Fibroblast of lung (primary cell): ENCODE results near the gene FRMD4A. TPM values are rescaled to one million over a fixed set of nuclear protein-coding genes. Genes with fewer than 3 reads are reported as not detected.

ENCODE experiments used
- DNase-seq, 2 donors: peaks; one replicate each; pipeline versions ENCODE4 v3.0.0 to v3.0.0-alpha.2; 2010; ENCODE audit warnings: low read depth in 2 of 2
- H2AFZ ChIP-seq: 2 replicates; pipeline ENCODE4 v1.5.1; 2012; ENCODE audit warnings: low read length, control low read depth, inconsistent platforms
- H3K27ac ChIP-seq: 2 replicates; pipeline ENCODE4 v1.5.1; 2011; ENCODE audit warnings: low read length, control low read depth; ENCODE audit not compliant: insufficient read depth
- H3K27me3 ChIP-seq: 2 replicates; pipeline ENCODE4 v1.5.1; 2011; ENCODE audit warnings: mild to moderate bottlenecking, low read length; ENCODE audit not compliant: control insufficient read depth, insufficient read depth
- H3K36me3 ChIP-seq: 2 replicates; pipeline ENCODE4 v1.5.1; 2011; ENCODE audit warnings: low read length; ENCODE audit not compliant: control insufficient read depth, insufficient read depth
- H3K4me1 ChIP-seq: 2 replicates; pipeline ENCODE4 v1.5.1; 2011; ENCODE audit warnings: low read length; ENCODE audit not compliant: control insufficient read depth, insufficient read depth; ENCODE audit errors: extremely low read depth
- H3K4me2 ChIP-seq: 2 replicates; pipeline ENCODE4 v1.5.1; 2011; ENCODE audit warnings: low read length, control low read depth; ENCODE audit not compliant: insufficient read depth; ENCODE audit errors: extremely low read depth
- H3K4me3 ChIP-seq, 4 experiments: fragments of 200-600 bp in 1 of 4; sonication (generic) in 1 of 4; replicated peaks in 1 of 4; 2 replicates each; pipeline ENCODE4 v1.5.1; 2011 to 2016; ENCODE audit warnings: low read length in 4 of 4, low read depth in 3 of 4, mild to moderate bottlenecking in 3 of 4, control low read depth in 2 of 4, inconsistent platforms in 1 of 4, mixed read lengths in 1 of 4; ENCODE audit not compliant: insufficient read depth in 1 of 4; ENCODE audit errors: control extremely low read depth in 1 of 4
- H3K79me2 ChIP-seq: 2 replicates; pipeline ENCODE4 v1.5.1; 2012; ENCODE audit warnings: mild to moderate bottlenecking, low read length, inconsistent platforms; ENCODE audit not compliant: control insufficient read depth, insufficient read depth
- H3K9ac ChIP-seq: 2 replicates; pipeline ENCODE4 v1.5.1; 2011; ENCODE audit warnings: mild to moderate bottlenecking, low read length, control low read depth; ENCODE audit not compliant: insufficient read depth
- H3K9me3 ChIP-seq: 2 replicates; pipeline ENCODE4 v1.5.1; 2012; ENCODE audit warnings: low read depth, low read length; ENCODE audit not compliant: control insufficient read depth, insufficient read depth
- H4K20me1 ChIP-seq: 2 replicates; pipeline ENCODE4 v1.5.1; 2011; ENCODE audit warnings: low read length; ENCODE audit not compliant: control insufficient read depth, insufficient read depth; ENCODE audit errors: extremely low read depth
- CTCF ChIP-seq, 2 donors: IDR thresholded peaks in 1 of 2; conservative IDR thresholded peaks in 1 of 2; 1 replicate in 1 of 2; 2 replicates in 1 of 2; pipeline ENCODE4 v1.5.1; 2011 to 2012; ENCODE audit warnings: low read length in 2 of 2, control low read depth in 1 of 2, inconsistent platforms in 1 of 2, low read depth in 1 of 2, mild to moderate bottlenecking in 1 of 2
- EZH2 ChIP-seq: IDR thresholded peaks from 2 replicates; pipeline ENCODE4 v1.5.1; 2012; ENCODE audit warnings: low read length, control low read depth, mild to moderate bottlenecking; ENCODE audit errors: missing control alignments
- polyA plus RNA-seq, 2 donors: library from polyadenylated mRNA; depleted of rRNA in 1 of 2; stranded (reverse) in 1 of 2; unstranded in 1 of 2; fragments of >200 nt; gene quantifications; 2 replicates each; pipeline ENCODE4 v1.2.1, GENCODE V29; 2011 to 2012; ENCODE audit warnings: missing spikeins in 1 of 2
- total RNA-seq: library from RNA; depleted of rRNA; stranded (reverse); fragments of >200 nt; gene quantifications from 2 replicates; pipeline ENCODE4 v1.2.1, GENCODE V29; 2014

The FRMD4A gene
- total and polyA plus RNA-seq, 2 donors (not counting 1 experiment from before 2014, with no cell fraction given), result 26.9 to 63.6 TPM

GRCh38 chr10:14350006-14350405 is 19.3 kb upstream of the FRMD4A start:
- H3K4me2 ChIP-seq, result no peak overlapping the region
- H3K9me3 ChIP-seq, result no peaks in the 10 kb centered on the region
- H3K4me1 ChIP-seq, result no peaks in the 10 kb centered on the region
- H3K79me2 ChIP-seq, result no peaks in the 10 kb centered on the region
- H3K9ac ChIP-seq, result no peak overlapping the region
- H3K27me3 ChIP-seq, result peaks cover 9% of the 10 kb centered on the region
- H2AFZ ChIP-seq, result no peak overlapping the region
- DNase-seq, result no peak
- no peak overlapping the region for H3K4me3 ChIP-seq
- no peaks in the 10 kb centered on the region for H3K36me3 ChIP-seq
- no peak for TF ChIP-seq EZH2
- TF ChIP-seq CTCF (conservative IDR thresholded peaks at IDR 0.05 in 1 of 2, IDR thresholded peaks at IDR 0.05 in 1 of 2; ENCODE audit: low read depth in 1 of 2, low read length in 2 of 2), result no peak
- H3K27ac ChIP-seq, result no peak overlapping the region
- no peaks in the 10 kb centered on the region for H4K20me1 ChIP-seq

DNA sequence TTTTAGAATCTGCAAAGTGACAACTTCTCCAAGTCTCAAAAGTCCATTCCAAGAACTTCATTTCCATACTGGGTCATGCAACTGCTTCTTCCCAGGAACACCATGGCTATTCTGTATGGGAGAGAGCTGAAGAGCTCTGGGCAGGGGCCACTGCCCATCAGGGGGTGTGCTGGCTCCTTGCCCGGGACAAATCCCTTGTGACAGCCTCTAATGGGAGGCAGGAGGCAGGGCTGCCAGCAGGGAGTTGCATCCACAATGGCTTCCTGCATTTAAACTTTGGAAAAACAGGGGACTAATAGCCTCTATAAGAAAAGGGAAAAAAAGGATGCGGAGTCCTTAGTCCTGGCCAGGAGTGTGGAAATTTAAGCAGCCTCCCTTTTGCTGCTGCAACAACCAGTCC is 18.4 kb upstream of the FRMD4A start:
- Histone ChIP-seq H4K20me1 (no peaks in the 10 kb centered on the region), H3K4me3 (no peak overlapping the region), H2AFZ (no peak overlapping the region), H3K9ac (no peak overlapping the region), H3K27ac (no peak overlapping the region), H3K79me2 (no peaks in the 10 kb centered on the region), H3K9me3 (no peaks in the 10 kb centered on the region), H3K4me2 (no peak overlapping the region), H3K36me3 (no peaks in the 10 kb centered on the region), H3K27me3 (peaks cover 7% of the 10 kb centered on the region), H3K4me1 (no peaks in the 10 kb centered on the region)
- TF ChIP-seq CTCF (conservative IDR thresholded peaks at IDR 0.05 in 1 of 2, IDR thresholded peaks at IDR 0.05 in 1 of 2; ENCODE audit: low read depth in 1 of 2, low read length in 2 of 2), result no peak
- TF ChIP-seq EZH2, result no peak
- no peak for DNase-seq

DNA sequence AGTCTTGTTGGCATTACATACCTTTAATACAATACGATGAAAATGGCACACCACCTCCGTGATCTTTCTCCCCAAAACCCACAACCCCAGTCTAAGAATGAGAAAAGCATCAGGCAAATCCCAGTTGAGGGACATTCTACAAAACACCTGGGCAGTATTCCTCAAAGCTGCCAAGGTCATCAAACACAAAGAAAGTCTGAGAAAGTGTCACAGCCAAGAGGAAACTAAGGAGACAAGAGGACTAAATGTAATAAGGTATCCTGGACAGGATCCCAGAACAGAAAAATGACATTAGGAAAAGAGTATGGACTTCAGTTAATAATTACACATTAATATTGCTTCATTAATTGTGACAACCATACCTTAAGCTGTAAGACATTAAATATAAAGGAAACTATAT is 14.5 kb upstream of the FRMD4A start:
- Histone ChIP-seq H4K20me1 (no peaks in the 10 kb centered on the region), H3K36me3 (no peaks in the 10 kb centered on the region), H2AFZ (no peak overlapping the region), H3K27ac (no peak overlapping the region), H3K4me2 (no peak overlapping the region), H3K4me1 (no peaks in the 10 kb centered on the region), H3K27me3 (peaks cover 11% of the 10 kb centered on the region), H3K4me3 (no peak overlapping the region), H3K9me3 (no peaks in the 10 kb centered on the region), H3K79me2 (no peaks in the 10 kb centered on the region), H3K9ac (no peak overlapping the region)
- no peak for DNase-seq
- TF ChIP-seq EZH2 (no peak), CTCF (conservative IDR thresholded peaks at IDR 0.05 in 1 of 2, IDR thresholded peaks at IDR 0.05 in 1 of 2; ENCODE audit: low read depth in 1 of 2, low read length in 2 of 2) (no peak)
